ENCODE measurements around the gene NPL. TPM values are rescaled to one million over a fixed set of nuclear protein-coding genes. Genes with fewer than 3 reads are reported as not detected.

The NPL gene
- total and polyA plus RNA-seq, 9 of the 15 experiments (the other 6 are each of a cell fraction or from before 2014, with no cell fraction given) = 9.9 to 22.3 (median 14.2) TPM

GRCh38 chr1:182795563-182796228, 6.1 kb downstream of the NPL start (continued):
- TF ChIP-seq, protein P1, sequence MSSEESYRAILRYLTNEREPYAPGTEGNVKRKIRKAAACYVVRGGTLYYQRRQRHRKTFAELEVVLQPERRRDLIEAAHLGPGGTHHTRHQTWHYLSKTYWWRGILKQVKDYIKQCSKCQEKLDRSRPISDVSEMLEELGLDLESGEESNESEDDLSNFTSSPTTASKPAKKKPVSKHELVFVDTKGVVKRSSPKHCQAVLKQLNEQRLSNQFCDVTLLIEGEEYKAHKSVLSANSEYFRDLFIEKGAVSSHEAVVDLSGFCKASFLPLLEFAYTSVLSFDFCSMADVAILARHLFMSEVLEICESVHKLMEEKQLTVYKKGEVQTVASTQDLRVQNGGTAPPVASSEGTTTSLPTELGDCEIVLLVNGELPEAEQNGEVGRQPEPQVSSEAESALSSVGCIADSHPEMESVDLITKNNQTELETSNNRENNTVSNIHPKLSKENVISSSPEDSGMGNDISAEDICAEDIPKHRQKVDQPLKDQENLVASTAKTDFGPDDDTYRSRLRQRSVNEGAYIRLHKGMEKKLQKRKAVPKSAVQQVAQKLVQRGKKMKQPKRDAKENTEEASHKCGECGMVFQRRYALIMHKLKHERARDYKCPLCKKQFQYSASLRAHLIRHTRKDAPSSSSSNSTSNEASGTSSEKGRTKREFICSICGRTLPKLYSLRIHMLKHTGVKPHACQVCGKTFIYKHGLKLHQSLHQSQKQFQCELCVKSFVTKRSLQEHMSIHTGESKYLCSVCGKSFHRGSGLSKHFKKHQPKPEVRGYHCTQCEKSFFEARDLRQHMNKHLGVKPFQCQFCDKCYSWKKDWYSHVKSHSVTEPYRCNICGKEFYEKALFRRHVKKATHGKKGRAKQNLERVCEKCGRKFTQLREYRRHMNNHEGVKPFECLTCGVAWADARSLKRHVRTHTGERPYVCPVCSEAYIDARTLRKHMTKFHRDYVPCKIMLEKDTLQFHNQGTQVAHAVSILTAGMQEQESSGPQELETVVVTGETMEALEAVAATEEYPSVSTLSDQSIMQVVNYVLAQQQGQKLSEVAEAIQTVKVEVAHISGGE (CRISPR knock-in tag; IDR thresholded peaks at IDR 0.05) = 0 out of 6 replicates have a peak, but pooled peaks of 1 of the 3 experiments have one; percentile 31
- TF ChIP-seq, protein P2, sequence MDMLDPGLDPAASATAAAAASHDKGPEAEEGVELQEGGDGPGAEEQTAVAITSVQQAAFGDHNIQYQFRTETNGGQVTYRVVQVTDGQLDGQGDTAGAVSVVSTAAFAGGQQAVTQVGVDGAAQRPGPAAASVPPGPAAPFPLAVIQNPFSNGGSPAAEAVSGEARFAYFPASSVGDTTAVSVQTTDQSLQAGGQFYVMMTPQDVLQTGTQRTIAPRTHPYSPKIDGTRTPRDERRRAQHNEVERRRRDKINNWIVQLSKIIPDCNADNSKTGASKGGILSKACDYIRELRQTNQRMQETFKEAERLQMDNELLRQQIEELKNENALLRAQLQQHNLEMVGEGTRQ (CRISPR knock-in tag; IDR thresholded peaks at IDR 0.05) = no peak
- TF ChIP-seq, protein P3, sequence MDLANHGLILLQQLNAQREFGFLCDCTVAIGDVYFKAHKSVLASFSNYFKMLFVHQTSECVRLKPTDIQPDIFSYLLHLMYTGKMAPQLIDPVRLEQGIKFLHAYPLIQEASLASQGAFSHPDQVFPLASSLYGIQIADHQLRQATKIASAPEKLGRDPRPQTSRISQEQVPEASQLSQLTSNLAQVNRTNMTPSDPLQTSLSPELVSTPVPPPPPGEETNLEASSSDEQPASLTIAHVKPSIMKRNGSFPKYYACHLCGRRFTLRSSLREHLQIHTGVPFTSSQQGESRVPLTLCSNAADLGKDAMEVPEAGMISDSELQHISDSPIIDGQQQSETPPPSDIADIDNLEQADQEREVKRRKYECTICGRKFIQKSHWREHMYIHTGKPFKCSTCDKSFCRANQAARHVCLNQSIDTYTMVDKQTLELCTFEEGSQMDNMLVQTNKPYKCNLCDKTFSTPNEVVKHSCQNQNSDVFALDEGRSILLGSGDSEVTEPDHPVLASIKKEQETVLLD (IDR thresholded peaks at IDR 0.05) = no peak
- TF ChIP-seq HLTF (IDR thresholded peaks at IDR 0.05) (no peak), GMEB1 (CRISPR knock-in tag; IDR thresholded peaks at IDR 0.05) (no peak; the same call in 1 of the 2 replicates), MYC (IDR thresholded peaks at IDR 0.05; ENCODE audit: low read depth, low read length) (0 out of 2 replicates have a peak, but pooled peaks have one; percentile 31), MYC (CRISPR knock-in tag; IDR thresholded peaks at IDR 0.05; ENCODE audit: borderline replicate concordance, low read depth) (no peak), TEAD2 (tag; IDR thresholded peaks at IDR 0.05) (no peak), RUNX1 (IDR thresholded peaks at IDR 0.05; ENCODE audit: low read depth) (no peak), ZNF282 (CRISPR knock-in tag; IDR thresholded peaks at IDR 0.05) (no peak), POLR2AphosphoS2 (IDR thresholded peaks at IDR 0.05; ENCODE audit: low read length) (no peak), L3MBTL2 (IDR thresholded peaks at IDR 0.05) (peak; percentile 83), RFX7 (CRISPR knock-in tag; IDR thresholded peaks at IDR 0.05) (no peak), ZNF224 (CRISPR knock-in tag; IDR thresholded peaks at IDR 0.05) (no peak), IRF2 (CRISPR knock-in tag; IDR thresholded peaks at IDR 0.05) (no peak), ZNF263 (CRISPR knock-in tag; IDR thresholded peaks at IDR 0.05; ENCODE audit: borderline replicate concordance) (no peak)
- TF ChIP-seq, protein P4, sequence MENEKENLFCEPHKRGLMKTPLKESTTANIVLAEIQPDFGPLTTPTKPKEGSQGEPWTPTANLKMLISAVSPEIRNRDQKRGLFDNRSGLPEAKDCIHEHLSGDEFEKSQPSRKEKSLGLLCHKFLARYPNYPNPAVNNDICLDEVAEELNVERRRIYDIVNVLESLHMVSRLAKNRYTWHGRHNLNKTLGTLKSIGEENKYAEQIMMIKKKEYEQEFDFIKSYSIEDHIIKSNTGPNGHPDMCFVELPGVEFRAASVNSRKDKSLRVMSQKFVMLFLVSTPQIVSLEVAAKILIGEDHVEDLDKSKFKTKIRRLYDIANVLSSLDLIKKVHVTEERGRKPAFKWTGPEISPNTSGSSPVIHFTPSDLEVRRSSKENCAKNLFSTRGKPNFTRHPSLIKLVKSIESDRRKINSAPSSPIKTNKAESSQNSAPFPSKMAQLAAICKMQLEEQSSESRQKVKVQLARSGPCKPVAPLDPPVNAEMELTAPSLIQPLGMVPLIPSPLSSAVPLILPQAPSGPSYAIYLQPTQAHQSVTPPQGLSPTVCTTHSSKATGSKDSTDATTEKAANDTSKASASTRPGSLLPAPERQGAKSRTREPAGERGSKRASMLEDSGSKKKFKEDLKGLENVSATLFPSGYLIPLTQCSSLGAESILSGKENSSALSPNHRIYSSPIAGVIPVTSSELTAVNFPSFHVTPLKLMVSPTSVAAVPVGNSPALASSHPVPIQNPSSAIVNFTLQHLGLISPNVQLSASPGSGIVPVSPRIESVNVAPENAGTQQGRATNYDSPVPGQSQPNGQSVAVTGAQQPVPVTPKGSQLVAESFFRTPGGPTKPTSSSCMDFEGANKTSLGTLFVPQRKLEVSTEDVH (IDR thresholded peaks at IDR 0.05; ENCODE audit: low read depth, partially characterized antibody) = no peak

Data from K562 (cell line).